ENCODE measurements around the gene TCP11L2.

The TCP11L2 gene

DNA sequence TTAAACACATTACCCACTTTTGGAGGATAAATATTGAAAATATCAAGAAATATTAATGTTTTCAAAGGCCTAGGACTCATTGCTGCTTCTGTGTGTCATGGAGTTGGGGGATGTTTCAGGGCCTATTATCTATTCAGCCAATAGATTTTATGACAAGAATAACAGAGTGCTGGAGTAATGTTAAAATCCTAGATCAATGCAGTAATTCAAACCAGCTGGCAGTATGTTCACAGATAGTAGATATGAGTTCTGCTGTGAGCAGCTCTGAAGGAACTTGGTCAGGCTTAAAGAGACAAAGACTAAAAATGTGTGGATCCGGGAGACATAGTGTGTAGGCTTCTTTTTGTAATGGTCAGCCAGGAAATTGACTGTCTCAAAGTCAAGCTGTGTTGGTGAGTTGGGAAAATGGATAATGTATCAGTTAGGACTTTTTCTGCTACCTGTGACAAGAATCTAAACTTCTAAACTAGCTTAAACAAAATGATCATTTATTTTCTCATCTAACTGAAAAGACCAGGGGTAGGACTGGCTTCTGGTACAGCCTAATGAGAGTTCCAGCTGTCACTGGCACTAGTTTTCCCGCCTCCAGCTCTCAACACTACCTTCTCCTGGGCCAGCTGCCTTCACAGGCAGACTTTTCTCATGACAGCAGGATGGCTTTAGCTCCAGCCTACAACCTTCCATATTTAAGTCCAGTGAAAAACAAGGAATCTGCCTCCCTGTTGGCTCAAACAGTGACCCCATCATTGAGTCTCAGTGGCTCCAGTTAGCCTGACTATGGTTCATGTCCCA lies 38.7 kb downstream of the TCP11L2 start:
- in situ Hi-C loops (cut with MboI; ENCODE audit: low sequenced_read_pairs): no loop called here

- in situ Hi-C loops (cut with MboI; ENCODE audit: low sequenced_read_pairs): no loop called here
These were observed 40.1 kb downstream of the TCP11L2 start for GRCh38 chr12:106342397-106343213.

DNA sequence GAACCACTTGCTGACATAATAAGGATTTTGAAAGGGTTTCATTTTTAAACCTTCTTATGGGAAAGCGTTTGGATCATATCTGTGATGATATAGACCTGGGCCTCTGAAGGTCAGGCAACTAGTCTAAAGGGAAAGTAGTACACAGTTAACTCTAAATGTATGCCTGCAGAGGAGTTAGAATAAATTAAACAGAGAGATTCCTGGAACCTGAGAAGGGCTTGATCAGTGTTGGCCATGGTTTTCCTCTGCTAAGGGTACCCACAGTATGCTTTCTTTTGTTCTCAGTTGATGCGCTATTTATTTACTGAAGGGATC lies 40.6 kb downstream of the TCP11L2 start:
- in situ Hi-C loops (cut with MboI; ENCODE audit: low sequenced_read_pairs): no loop called here

DNA sequence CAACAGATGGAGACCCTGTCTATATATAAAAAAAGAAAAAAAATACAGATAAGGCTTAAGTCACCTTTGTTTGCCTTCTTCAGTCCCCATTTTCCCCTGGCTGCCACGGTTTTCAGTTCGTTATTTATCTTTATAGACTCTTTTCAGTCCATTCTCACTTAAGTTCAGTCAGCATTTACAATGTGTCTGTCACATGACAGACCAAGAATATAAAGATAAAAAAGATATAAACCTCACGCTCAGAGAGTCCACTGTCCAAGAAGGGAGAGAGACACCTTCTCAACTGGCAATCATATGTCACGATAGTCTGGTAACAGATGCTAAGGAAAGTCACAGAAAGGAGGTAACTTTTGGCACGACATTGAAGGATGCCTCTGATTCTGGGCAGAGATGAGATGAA lies 41.6 kb downstream of the TCP11L2 start:
- in situ Hi-C loops (cut with MboI; ENCODE audit: low sequenced_read_pairs): no loop called here

GRCh38 chr12:106345746-106346145 lies 43.2 kb downstream of the TCP11L2 start:
- in situ Hi-C loops (cut with MboI; ENCODE audit: low sequenced_read_pairs): no loop called here

DNA sequence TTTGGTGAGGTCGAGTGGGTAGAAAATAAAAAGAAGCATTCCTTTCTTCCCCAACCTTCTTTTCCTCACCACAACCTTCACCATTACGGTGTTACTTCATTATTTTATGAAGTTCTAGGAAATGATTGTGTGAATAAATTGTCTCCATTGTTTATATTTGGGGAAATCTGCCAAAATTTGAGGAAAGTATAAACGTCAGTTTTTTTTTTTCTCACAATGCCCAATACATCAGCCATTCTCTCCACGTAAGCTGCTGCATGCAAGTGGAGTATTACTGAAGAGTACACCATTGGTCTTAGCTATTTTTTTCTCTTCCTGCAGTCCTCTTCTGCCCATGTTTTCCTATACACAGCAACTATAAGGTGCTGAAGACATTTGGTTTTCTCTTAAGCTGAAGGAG lies 45.9 kb downstream of the TCP11L2 start:
- in situ Hi-C loops (cut with MboI; ENCODE audit: low sequenced_read_pairs): no loop called here

GRCh38 chr12:106353175-106353574 lies 50.6 kb downstream of the TCP11L2 start:
- in situ Hi-C loops (cut with MboI; ENCODE audit: low sequenced_read_pairs): no loop called here

GRCh38 chr12:106357549-106358395 lies 55.2 kb downstream of the TCP11L2 start, which contains the start of gene POLR3B:
POLR3B (plus strand) TSS chr12:106357748; CDS start chr12:106357880, 132 bp downstream.
- in situ Hi-C loops (cut with MboI; ENCODE audit: low sequenced_read_pairs): no loop called here

GRCh38 chr12:106358396-106359241 lies 56.1 kb downstream of the TCP11L2 start:
- in situ Hi-C loops (cut with MboI; ENCODE audit: low sequenced_read_pairs): no loop called here

DNA sequence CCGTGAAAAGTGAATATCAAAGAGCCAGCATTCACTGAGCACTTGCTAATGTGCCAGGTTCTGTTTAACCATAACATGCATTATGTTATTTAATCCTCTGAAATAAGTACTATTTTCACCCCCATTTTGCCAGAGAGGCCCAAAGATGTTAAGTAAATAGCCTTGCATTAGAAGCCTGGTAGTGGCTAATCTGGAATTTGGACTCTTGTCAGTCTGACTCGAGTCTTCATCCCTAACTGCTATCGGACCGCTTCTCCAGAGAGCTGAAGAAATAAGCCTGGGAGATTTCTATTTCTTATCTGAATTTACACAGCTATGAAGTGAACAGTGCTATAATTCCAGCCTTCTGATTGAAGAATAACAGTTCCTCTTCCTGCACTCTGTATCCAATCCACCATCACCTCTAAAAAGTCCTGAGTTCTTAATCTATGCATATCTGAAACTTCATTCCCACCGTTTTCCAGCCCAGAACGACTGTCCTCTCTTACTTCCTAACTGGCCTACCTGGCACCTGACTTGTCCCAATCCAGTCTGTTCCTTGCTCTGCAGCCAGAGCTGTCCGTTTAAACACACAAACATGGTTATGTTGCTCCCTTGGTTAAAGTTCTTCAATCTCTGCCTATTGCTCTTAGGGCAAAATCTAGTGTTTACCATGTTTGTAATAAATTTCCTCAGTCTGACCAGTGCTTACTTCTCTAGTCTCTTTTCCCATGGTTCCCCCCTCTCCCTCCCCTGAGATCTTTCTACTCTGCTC lies 57.3 kb downstream of the TCP11L2 start:
- in situ Hi-C loops (cut with MboI; ENCODE audit: low sequenced_read_pairs): no loop called here

DNA sequence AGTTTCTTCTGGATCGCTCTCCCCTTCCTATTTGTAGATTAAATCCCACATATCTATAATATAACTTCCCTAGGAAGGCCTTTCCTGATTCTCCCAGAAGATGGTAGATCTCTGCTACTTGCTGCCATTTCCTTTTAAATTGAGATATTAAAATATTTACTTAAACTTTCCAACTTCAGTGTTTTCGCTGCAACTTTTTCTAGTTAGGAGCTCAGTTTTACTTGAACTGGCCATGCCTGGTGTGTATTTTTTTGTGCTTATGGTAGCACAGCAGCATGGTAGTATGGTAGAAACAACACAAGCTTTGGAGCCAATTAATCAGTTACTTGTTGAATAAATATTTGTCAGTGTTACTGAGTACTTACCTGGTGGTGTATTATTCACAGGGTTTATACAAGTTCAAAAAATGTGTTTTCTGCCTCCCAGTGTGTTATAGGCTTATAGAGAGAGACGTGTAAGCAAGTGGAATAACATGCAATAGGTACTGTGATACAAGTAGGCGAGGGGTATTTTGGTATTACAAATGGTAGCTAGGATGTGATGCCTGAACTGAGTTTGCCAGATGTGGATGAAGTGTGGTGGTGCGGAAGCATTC lies 58.0 kb downstream of the TCP11L2 start:
- in situ Hi-C loops (cut with MboI; ENCODE audit: low sequenced_read_pairs): no loop called here

DNA sequence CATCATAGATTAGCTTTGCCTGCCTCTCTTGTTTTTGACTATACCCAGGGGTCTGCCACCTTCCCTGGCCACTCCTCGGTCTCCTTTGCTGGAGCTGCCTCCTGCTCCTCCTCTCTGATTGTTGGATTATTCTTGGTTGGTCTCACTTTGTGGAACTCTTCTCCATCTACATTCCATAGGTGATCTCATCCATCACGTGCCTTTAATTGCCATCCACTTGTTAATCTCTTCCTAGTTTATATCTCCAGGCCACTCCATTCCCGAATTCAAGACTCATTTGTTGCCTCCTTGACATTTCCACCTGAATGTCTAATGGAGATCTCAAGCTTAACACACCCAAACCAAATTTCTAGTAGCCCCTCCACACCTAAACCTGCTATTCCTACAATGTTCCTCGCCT lies 60.4 kb downstream of the TCP11L2 start:
- in situ Hi-C loops (cut with MboI; ENCODE audit: low sequenced_read_pairs): no loop called here

DNA sequence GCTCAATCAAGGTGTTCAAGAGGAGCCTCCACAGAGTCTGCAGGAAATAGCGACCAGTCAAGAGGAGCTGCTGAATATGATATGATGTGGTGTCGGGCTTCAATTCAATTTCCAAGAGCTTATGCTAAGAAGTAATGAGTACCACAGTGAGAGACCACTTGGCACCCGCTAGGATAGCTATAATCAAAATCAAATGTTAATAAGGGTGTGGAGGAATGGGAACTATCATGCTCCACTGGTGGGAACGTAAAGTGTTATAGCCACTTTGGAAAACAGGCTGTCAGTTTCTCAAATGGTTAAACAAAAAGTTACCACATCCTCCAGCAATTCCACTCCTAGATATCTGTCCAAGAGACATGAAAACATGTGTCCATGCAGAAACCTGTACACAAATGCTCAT lies 61.7 kb downstream of the TCP11L2 start:
- in situ Hi-C loops (cut with MboI; ENCODE audit: low sequenced_read_pairs): no loop called here

DNA sequence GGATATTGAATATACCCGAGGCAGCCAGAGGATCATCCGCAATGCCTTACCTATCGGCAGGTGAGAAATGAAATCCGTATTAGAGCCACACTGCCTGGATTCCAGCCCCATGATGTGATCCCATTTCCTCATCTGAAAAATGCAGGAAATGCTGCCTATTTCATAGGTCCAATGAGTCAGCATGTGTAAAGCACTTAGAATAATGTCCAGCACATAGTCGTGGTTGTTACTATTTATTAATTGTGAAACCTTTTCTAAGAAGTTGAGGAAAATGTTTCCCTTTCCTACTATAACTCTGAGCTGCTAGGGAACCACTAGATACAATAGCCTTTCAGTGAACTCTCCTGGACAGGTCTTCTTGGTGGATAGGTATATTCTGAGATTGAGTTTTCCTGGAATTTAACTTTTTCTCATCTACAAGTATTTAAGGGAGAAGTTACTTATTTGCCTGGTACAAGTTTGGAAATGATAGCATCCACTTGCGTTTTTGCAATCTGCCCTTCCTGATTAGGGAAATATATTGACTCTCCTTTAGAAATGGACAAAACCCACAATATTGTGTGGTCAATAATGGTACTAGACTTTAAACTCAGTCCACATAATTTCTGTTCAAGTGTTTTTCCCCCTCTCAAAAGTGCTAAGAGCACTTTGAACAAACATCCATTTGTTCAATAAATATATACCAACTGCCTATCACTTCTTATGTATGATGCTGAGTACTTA lies 67.3 kb downstream of the TCP11L2 start:
- in situ Hi-C loops (cut with MboI; ENCODE audit: low sequenced_read_pairs): no loop called here

GRCh38 chr12:106378788-106379187 lies 76.3 kb downstream of the TCP11L2 start:
- in situ Hi-C loops (cut with MboI; ENCODE audit: low sequenced_read_pairs): loop anchor here (25.0 kb wide), 1 partner anchor 534 kb away; no protein-coding TSS in a partner anchor

DNA sequence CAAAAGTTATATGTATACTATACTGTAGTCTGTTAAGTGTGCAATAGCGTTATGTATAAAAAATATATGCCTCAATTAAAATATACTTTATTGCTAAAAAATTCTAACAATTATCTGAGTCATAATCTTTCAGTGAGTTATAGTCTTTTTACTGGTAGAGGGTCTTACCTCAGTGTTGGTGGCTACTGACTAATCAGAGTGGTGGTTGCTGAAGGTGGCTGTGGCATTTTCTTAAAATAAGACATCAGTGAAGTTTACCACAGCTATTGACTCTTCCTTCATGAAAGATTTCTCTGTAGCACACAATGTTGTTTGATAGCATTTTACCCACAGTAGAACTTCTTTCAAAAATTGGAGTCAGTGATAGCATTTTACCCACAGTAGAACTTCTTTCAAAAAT lies 78.4 kb downstream of the TCP11L2 start:
- in situ Hi-C loops (cut with MboI; ENCODE audit: low sequenced_read_pairs): loop anchor here (25.0 kb wide), 1 partner anchor 531 kb away; no protein-coding TSS in a partner anchor

- in situ Hi-C loops (cut with MboI; ENCODE audit: low sequenced_read_pairs): loop anchor here (25.0 kb wide), 1 partner anchor 530 kb away; no protein-coding TSS in a partner anchor
These were observed 79.3 kb downstream of the TCP11L2 start for GRCh38 chr12:106381866-106382265.

- in situ Hi-C loops (cut with MboI; ENCODE audit: low sequenced_read_pairs): loop anchor here (25.0 kb wide), 1 partner anchor 525 kb away; no protein-coding TSS in a partner anchor
These were observed 84.4 kb downstream of the TCP11L2 start for GRCh38 chr12:106386813-106387535.

All from HL-60/S4 treated with retinoic acid at 250 ng/mL for 4 days and 3 days (cell line).